Lung (tissue), 12 donors: Measurements from ENCODE around the gene RETREG1. TPM values are rescaled to one million over a fixed set of nuclear protein-coding genes. Genes with fewer than 3 reads are reported as not detected.
"Not testable (repeated sequence)": the region's sequence is repeated elsewhere in the genome, so short reads cannot be mapped to it uniquely, and the experiment has no call there.

Source experiments
- ATAC-seq: fragments of 200-7000 bp; cut with Tn5 transposase; one replicate; pipeline ENCODE4 v1.9.1; 2020; ENCODE audit warnings: moderate number of reproducible peaks; ENCODE audit not compliant: insufficient read depth, low FRiP score
- DNase-seq, 3 donors: peaks; one replicate each; pipeline ENCODE4 v3.0.0-alpha.2; 2013 to 2017
- H3K27ac ChIP-seq, 2 donors: one replicate each; pipeline ENCODE4 v1.5.1; 2013; ENCODE audit warnings: mild to moderate bottlenecking in 2 of 2, moderate library complexity in 2 of 2, control low read depth in 1 of 2, inconsistent platforms in 1 of 2, low read depth in 1 of 2, low read length in 1 of 2
- H3K27me3 ChIP-seq, 3 donors: one replicate each; pipeline ENCODE4 v1.5.1; 2013; ENCODE audit warnings: low read length in 2 of 3; ENCODE audit not compliant: control insufficient read depth in 3 of 3, insufficient read depth in 3 of 3
- H3K36me3 ChIP-seq, 4 donors: one replicate each; pipeline ENCODE4 v1.5.1; 2013; ENCODE audit warnings: low read length in 4 of 4, mild to moderate bottlenecking in 1 of 4, moderate library complexity in 1 of 4; ENCODE audit not compliant: control insufficient read depth in 4 of 4, insufficient read depth in 4 of 4
- H3K4me1 ChIP-seq, 5 donors: one replicate each; pipeline ENCODE4 v1.5.1; 2013; ENCODE audit warnings: low read length in 5 of 5, mild to moderate bottlenecking in 2 of 5, moderate library complexity in 1 of 5; ENCODE audit not compliant: control insufficient read depth in 5 of 5, insufficient read depth in 5 of 5
- H3K4me3 ChIP-seq: one replicate; pipeline ENCODE4 v1.5.1; 2013; ENCODE audit warnings: mild to moderate bottlenecking, control low read depth, moderate library complexity
- H3K9ac ChIP-seq, 2 donors: one replicate each; pipeline ENCODE4 v1.5.1; 2013; ENCODE audit warnings: low read length in 2 of 2, control low read depth in 1 of 2; ENCODE audit not compliant: insufficient read depth in 1 of 2
- H3K9me3 ChIP-seq, 4 donors: one replicate each; pipeline ENCODE4 v1.5.1; 2013; ENCODE audit warnings: low read length in 3 of 4, mild to moderate bottlenecking in 1 of 4, moderate library complexity in 1 of 4; ENCODE audit not compliant: control insufficient read depth in 4 of 4, insufficient read depth in 3 of 4
- WGBS, 2 donors: extraction: QIAGEN DNeasy Blood & Tissue Kit; methylation state at CpG; one replicate each; pipeline ENCODE4 v1.1.7; 2013; 5-methylcytosine and 5-hydroxymethylcytosine counted together
- polyA plus RNA-seq, 2 donors: library from polyadenylated mRNA; stranded (reverse); fragments of 200-250 nt; gene quantifications; one replicate each; pipeline ENCODE4 v1.2.1, GENCODE V29; 2013
- total RNA-seq, 2 donors: library from RNA; depleted of rRNA in 1 of 2; stranded (reverse); fragments of >200 nt in 1 of 2; gene quantifications; one replicate each; pipeline ENCODE4 v1.2.1, GENCODE V29; 2014 to 2021
- TF ChIP-seq, protein P1 (sequence below): IDR thresholded peaks from 2 replicates; pipeline ENCODE4 v1.5.1; 2012; ENCODE audit warnings: mild to moderate bottlenecking; ENCODE audit errors: control extremely low read depth, extremely low read depth
- donor health status: control.
- donor health status: control.
- donor health status: Bipolar disorder and iron deficiency.
- donor health status: healthy.
- donor health status: DM: yes; HTN: yes; CAD: no.

The RETREG1 gene
- total and polyA plus RNA-seq, 4 donors = 6.8 to 19.5 (median 9.6) TPM

DNA sequence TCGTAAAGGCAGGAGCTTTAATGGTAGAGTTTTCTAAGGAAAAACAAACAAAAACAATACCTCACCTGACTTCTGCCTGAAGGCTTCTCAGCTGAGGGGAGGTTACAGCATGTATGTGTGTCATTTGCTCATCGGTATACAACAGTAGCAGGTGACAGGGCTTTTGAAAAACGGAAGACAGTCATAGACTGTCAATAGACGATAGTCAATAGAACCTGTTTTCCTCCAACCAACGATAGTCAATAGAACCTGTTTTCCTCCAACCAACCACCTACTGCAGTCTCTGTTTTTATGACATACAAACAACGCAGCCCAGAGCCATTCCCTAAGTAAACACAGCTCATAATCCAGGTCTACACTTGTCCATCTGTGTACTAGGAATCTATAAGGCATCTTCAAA lies 74.6 kb downstream of the RETREG1 start:
- Histone ChIP-seq H3K27ac (no peak overlapping the region), H3K27me3 (no peaks in the 10 kb centered on the region), H3K9ac (no peak overlapping the region), H3K4me1 (peaks cover 1 to 13% (median 5%) of the 10 kb centered on the region in 5 donors), H3K36me3 (no peaks in the 10 kb centered on the region), H3K4me3 (no peak overlapping the region), H3K9me3 (no peaks in the 10 kb centered on the region)
- TF ChIP-seq, protein P1, sequence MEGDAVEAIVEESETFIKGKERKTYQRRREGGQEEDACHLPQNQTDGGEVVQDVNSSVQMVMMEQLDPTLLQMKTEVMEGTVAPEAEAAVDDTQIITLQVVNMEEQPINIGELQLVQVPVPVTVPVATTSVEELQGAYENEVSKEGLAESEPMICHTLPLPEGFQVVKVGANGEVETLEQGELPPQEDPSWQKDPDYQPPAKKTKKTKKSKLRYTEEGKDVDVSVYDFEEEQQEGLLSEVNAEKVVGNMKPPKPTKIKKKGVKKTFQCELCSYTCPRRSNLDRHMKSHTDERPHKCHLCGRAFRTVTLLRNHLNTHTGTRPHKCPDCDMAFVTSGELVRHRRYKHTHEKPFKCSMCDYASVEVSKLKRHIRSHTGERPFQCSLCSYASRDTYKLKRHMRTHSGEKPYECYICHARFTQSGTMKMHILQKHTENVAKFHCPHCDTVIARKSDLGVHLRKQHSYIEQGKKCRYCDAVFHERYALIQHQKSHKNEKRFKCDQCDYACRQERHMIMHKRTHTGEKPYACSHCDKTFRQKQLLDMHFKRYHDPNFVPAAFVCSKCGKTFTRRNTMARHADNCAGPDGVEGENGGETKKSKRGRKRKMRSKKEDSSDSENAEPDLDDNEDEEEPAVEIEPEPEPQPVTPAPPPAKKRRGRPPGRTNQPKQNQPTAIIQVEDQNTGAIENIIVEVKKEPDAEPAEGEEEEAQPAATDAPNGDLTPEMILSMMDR = no peak
- DNase-seq = no peak
- WGBS, 2 donors = 89 to 94% methylated on average over 6 of the region's 6 CpGs
- ATAC-seq = no peak

DNA sequence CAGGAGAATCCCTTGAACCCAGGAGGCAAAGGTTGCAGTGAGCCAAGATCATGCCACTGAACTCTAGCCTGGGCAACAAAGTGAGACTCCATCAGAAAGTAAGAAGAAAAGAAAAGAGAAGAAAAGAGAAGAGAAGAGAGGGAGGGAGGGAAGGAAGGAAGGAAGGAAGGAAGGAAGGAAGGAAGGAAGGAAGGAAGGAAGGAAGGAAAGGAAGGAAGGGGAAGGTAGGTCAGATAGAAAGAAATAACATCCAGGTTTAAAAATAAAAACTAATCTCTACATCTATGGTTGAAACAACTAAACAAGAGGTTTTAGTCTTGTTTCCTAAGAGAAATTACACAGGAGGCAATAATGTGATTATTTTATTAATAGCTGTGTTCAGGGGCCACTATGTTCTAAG lies 75.2 kb downstream of the RETREG1 start:
- not testable (repeated sequence) for H3K4me3 ChIP-seq, H3K9me3 ChIP-seq, H3K9ac ChIP-seq, DNase-seq, H3K36me3 ChIP-seq, H3K27ac ChIP-seq, ATAC-seq, H3K27me3 ChIP-seq
- H3K4me1 ChIP-seq = peaks cover 1 to 13% (median 5%) of the 10 kb centered on the region in 5 donors

DNA sequence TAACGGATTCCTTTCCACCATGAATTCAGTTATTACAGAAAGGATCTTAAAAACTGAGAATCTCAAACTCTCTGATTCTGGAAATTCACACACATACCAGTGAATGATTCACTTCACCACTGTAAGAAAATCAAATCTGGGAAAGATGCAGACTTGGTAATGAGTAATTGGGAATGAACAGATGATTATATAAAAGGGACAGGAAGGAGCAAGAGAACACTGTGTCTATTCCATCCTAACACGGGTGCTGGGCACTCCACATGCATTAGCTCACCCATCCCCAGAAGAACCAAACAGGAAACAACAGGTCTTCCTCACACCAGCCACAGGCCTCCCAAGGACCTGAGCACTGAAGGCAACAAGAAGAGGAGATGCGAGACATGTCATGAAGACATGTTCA lies 76.4 kb downstream of the RETREG1 start:
- no peak overlapping the region for H3K9ac ChIP-seq
- no peak for ATAC-seq
- WGBS, 2 donors = 81 to 88% methylated on average over 3 of the region's 3 CpGs

DNA sequence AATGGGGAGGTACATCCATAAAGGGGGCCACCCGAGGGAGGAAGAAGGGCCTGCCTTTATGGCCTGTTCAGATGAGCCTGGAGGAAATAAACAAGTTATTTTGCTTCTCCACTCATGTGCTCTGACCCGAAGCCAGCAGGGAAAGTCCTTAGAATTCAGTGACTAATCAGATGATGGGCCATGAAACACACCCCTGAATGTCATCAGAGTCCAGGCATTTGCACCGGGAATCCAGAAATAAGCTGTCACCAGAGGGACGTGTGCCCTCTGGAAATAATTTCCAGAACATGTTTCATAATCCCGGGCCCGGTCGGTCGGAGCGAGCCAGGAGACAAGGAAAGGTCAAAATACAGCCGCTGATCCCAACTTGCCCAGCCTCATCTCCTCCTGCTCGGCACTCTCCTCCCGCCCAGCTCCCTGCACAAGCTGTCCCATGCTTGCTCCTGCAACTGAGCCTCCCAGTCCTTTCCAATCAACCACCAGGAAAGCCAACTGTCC lies 77.6 kb downstream of the RETREG1 start:
- TF ChIP-seq, protein P1 = no peak
- Histone ChIP-seq H3K27ac (peak overlapping the region; percentile 81 to 88), H3K4me3 (no peak overlapping the region), H3K36me3 (no peaks in the 10 kb centered on the region), H3K9me3 (no peaks in the 10 kb centered on the region), H3K4me1 (peaks cover 0 to 7% (median 5%) of the 10 kb centered on the region in 5 donors), H3K27me3 (no peaks in the 10 kb centered on the region), H3K9ac (no peak overlapping the region)
- DNase-seq (peak; percentile 27 to 56 (median 42)), ATAC-seq (peak; percentile 80)
- WGBS, 2 donors = 64 to 84% methylated on average over 12 of the region's 12 CpGs

More for the DNA sequence above, 76.4 kb downstream of the RETREG1 start:
- Histone ChIP-seq H3K4me3 (no peak overlapping the region), H3K36me3 (no peaks in the 10 kb centered on the region), H3K27me3 (no peaks in the 10 kb centered on the region), H3K9me3 (no peaks in the 10 kb centered on the region), H3K4me1 (peaks cover 1 to 13% (median 5%) of the 10 kb centered on the region in 5 donors), H3K27ac (peak overlapping the region in 1 of 2 donors; percentile 85)
- no peak for DNase-seq
- TF ChIP-seq, protein P1 = no peak
